GM12891 (cell line): ENCODE results near the gene PIAS1.

Experiments
- POLR2A ChIP-seq: IDR thresholded peaks from 2 replicates; pipeline ENCODE4 v1.6.1; 2011; ENCODE audit warnings: low read depth, low read length, control low read depth
- POLR2AphosphoS5 ChIP-seq: IDR thresholded peaks from 2 replicates; pipeline ENCODE4 v1.6.1; 2011; ENCODE audit warnings: low read depth, low read length, control low read depth
- POU2F2 ChIP-seq: IDR thresholded peaks from 2 replicates; pipeline ENCODE4 v1.6.1; 2011; ENCODE audit warnings: low read depth, mild to moderate bottlenecking, control low read depth, low read length, moderate library complexity
- SPI1 ChIP-seq: IDR thresholded peaks from 2 replicates; pipeline ENCODE4 v1.6.1; 2011; ENCODE audit warnings: low read depth, low read length, control low read depth
- TAF1 ChIP-seq: IDR thresholded peaks from 2 replicates; pipeline ENCODE4 v1.6.1; 2011; ENCODE audit warnings: low read depth, low read length, control low read depth

DNA sequence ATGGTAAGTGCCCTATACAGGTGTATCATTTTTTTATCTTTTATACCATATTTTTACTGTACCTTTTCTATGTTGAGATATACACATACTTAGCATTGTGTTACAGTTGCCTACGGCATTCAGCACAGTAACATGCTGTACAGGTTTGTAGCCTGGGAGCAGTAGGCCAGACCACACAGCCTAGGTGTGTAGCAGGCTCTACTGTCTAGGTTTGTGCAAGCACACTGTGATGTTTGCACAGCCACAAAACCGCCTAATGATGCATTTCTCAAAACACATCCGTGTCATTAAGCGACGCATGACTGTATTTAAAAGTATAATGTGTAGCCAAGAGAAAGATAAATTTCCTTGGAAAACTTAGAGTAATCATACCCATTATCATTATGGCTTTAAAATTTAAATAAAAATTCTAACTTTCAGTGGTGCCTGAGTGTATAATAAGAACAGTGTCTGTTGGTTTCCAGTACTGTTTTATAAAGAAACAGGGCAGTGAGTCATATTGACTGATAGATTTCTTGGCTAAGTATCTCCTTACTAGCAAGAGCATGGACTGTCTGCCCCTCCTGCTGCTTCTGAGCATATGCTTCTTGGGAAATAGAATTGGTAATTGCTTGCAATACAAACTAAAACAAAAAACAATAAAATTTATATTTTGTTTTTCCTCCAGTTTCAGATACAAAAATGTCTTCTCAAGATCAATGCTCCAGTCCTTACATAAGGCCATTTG lies 132.7 kb downstream of the PIAS1 start:
- no peak for TF ChIP-seq POLR2A
- TF ChIP-seq POLR2AphosphoS5: no peak
- TF ChIP-seq SPI1: no peak
- TF ChIP-seq TAF1: no peak
- TF ChIP-seq POU2F2: no peak
